IMR-90 (cell line): ENCODE results near the gene ZBED1. TPM values are rescaled to one million over a fixed set of nuclear protein-coding genes. Genes with fewer than 3 reads are reported as not detected.

Experiments
- ATAC-seq: fragments of 200-7000 bp; cut with Tn5 transposase; 2 replicates; pipeline ENCODE4 v1.9.1; 2020; ENCODE audit warnings: low read depth, mild to moderate bottlenecking, moderate library complexity
- BruUV-seq: library from RNA; stranded (reverse); fragments of 400-500 nt; replicated peaks from 2 replicates; lab custom pipeline; 2021; lab: Mats Ljungman, UMichigan
- CTCF ChIA-PET: fragments of 300-600 bp; formaldehyde crosslinking; extraction: SDS; loops from one replicate; lab custom pipeline; 2021; ENCODE audit warnings: antibody characterized with exemption; lab: Yijun Ruan, JAX
- POLR2A ChIA-PET: fragments of 300-600 bp; sonication (Branson Sonifier 250); formaldehyde crosslinking; loops from one replicate; lab custom pipeline; 2022; ENCODE audit warnings: antibody characterized with exemption; ENCODE audit not compliant: unreplicated experiment; lab: Charles Lee
- DNase-seq: peaks from one replicate; pipeline ENCODE4 v3.0.0; 2013
- H2AFZ ChIP-seq: replicated peaks from 2 replicates; pipeline ENCODE3; 2013; ENCODE audit warnings: low read length, mild to moderate bottlenecking; ENCODE audit not compliant: poor library complexity
- H2AK5ac ChIP-seq: 2 replicates; pipeline ENCODE4 v1.6.1; 2013; ENCODE audit warnings: low read depth, low read length, inconsistent platforms
- H2AK9ac ChIP-seq: replicated peaks from 2 replicates; pipeline ENCODE3; 2013; ENCODE audit warnings: mild to moderate bottlenecking, low read depth, low read length, moderate library complexity; ENCODE audit not compliant: poor library complexity
- H2BK120ac ChIP-seq: 2 replicates; pipeline ENCODE4 v1.6.1; 2013; ENCODE audit warnings: low read depth, low read length, inconsistent platforms
- H2BK15ac ChIP-seq: 3 replicates; pipeline ENCODE4 v1.6.1; 2013; ENCODE audit warnings: low read depth, low read length, inconsistent platforms
- H2BK20ac ChIP-seq: 2 replicates; pipeline ENCODE4 v1.6.1; 2013; ENCODE audit warnings: low read depth, mild to moderate bottlenecking, inconsistent platforms, low read length, moderate library complexity
- H2BK5ac ChIP-seq: 2 replicates; pipeline ENCODE4 v1.6.1; 2013; ENCODE audit warnings: mild to moderate bottlenecking, low read depth, low read length, inconsistent platforms; ENCODE audit not compliant: poor library complexity, severe bottlenecking
- H3K14ac ChIP-seq: replicated peaks from 2 replicates; pipeline ENCODE4 v1.6.1; 2013; ENCODE audit warnings: low read depth, low read length, inconsistent platforms
- H3K18ac ChIP-seq: 2 replicates; pipeline ENCODE4 v1.6.1; 2013; ENCODE audit warnings: low read depth, low read length, control low read depth
- H3K23ac ChIP-seq: 2 replicates; pipeline ENCODE4 v1.6.1; 2013; ENCODE audit warnings: low read depth, low read length, inconsistent platforms
- H3K27ac ChIP-seq: 2 replicates; pipeline ENCODE4 v1.5.1; 2013; ENCODE audit warnings: mild to moderate bottlenecking, control low read depth, low read length; ENCODE audit not compliant: insufficient read depth
- H3K27me3 ChIP-seq: 2 replicates; pipeline ENCODE4 v1.6.1; 2013; ENCODE audit warnings: low read length; ENCODE audit not compliant: control insufficient read depth, insufficient read depth
- H3K36me3 ChIP-seq: 2 replicates; pipeline ENCODE4 v1.6.1; 2013; ENCODE audit warnings: low read length, mixed read lengths; ENCODE audit not compliant: control insufficient read depth, insufficient read depth
- H3K4ac ChIP-seq: 2 replicates; pipeline ENCODE4 v1.6.1; 2013; ENCODE audit warnings: low read depth, low read length, inconsistent platforms
- H3K4me1 ChIP-seq: 2 replicates; pipeline ENCODE4 v1.6.1; 2013; ENCODE audit warnings: low read length, mixed read lengths; ENCODE audit not compliant: control insufficient read depth, insufficient read depth
- H3K4me2 ChIP-seq: 2 replicates; pipeline ENCODE4 v1.6.1; 2013; ENCODE audit warnings: low read depth, mild to moderate bottlenecking, control low read depth, low read length, moderate library complexity
- H3K4me3 ChIP-seq: 2 replicates; pipeline ENCODE4 v1.5.1; 2013; ENCODE audit warnings: low read depth, mild to moderate bottlenecking, control low read depth, low read length, moderate library complexity; ENCODE audit not compliant: insufficient read depth
- H3K56ac ChIP-seq: 2 replicates; pipeline ENCODE4 v1.6.1; 2013; ENCODE audit warnings: low read length, inconsistent platforms; ENCODE audit not compliant: insufficient read depth; ENCODE audit errors: extremely low read depth
- H3K79me1 ChIP-seq, 2 experiments: 2 replicates each; pipeline ENCODE4 v1.6.1; 2013; ENCODE audit warnings: low read length in 2 of 2, inconsistent platforms in 1 of 2, low read depth in 1 of 2
- H3K9ac ChIP-seq: 2 replicates; pipeline ENCODE4 v1.6.1; 2013; ENCODE audit warnings: low read depth, low read length, control low read depth
- H3K9me1 ChIP-seq: 2 replicates; pipeline ENCODE4 v1.6.1; 2013; ENCODE audit warnings: low read length, inconsistent platforms; ENCODE audit not compliant: insufficient read depth
- H3K9me3 ChIP-seq: 2 replicates; pipeline ENCODE4 v1.6.1; 2013; ENCODE audit warnings: low read length; ENCODE audit not compliant: control insufficient read depth, insufficient read depth
- H4K20me1 ChIP-seq: 2 replicates; pipeline ENCODE4 v1.6.1; 2013; ENCODE audit warnings: low read length, inconsistent platforms; ENCODE audit not compliant: insufficient read depth
- H4K5ac ChIP-seq: 2 replicates; pipeline ENCODE4 v1.6.1; 2013; ENCODE audit warnings: mild to moderate bottlenecking, low read depth, low read length, control low read depth
- H4K8ac ChIP-seq, 2 experiments: 2 replicates each; pipeline ENCODE4 v1.6.1; 2013; ENCODE audit warnings: low read depth in 2 of 2, low read length in 2 of 2, control low read depth in 1 of 2, inconsistent platforms in 1 of 2
- H4K91ac ChIP-seq: 2 replicates; pipeline ENCODE4 v1.6.1; 2013; ENCODE audit warnings: low read depth, low read length, inconsistent platforms; ENCODE audit not compliant: insufficient read depth
- CEBPB ChIP-seq: IDR thresholded peaks from 2 replicates; pipeline ENCODE4 v1.6.1; 2012; ENCODE audit warnings: low read depth, low read length, improper control_type of control experiment
- MAZ ChIP-seq: IDR thresholded peaks from 2 replicates; pipeline ENCODE4 v1.6.1; 2012; ENCODE audit warnings: low read depth, mild to moderate bottlenecking, low read length, improper control_type of control experiment, moderate library complexity, borderline replicate concordance
- WGBS, 2 experiments: methylation state at CpG; one replicate each; pipeline versions ENCODE4 v1.1.5 to v1.1.7; 2013; ENCODE audit warnings: missing lambda C conversion rate in 2 of 2; ENCODE audit not compliant: insufficient read length in 1 of 2; ENCODE audit errors: extremely low coverage in 2 of 2; 5-methylcytosine and 5-hydroxymethylcytosine counted together
- dilution Hi-C: fragments of 300-500 bp; cut with HindIII; formaldehyde crosslinking; loops from one replicate; pipeline ENCODE4 v1.14.3; 2018; ENCODE audit warnings: low sequenced_read_pairs; ENCODE audit not compliant: unreplicated experiment
- in situ Hi-C: fragments of 300-500 bp; cut with MboI; formaldehyde crosslinking; loops from 3 replicates; pipeline ENCODE4 v1.14.3; 2019; ENCODE audit warnings: low sequenced_read_pairs, inconsistent platforms, mixed read lengths
- intact Hi-C: fragments of 100-400 bp; cut with micrococcal nuclease; formaldehyde crosslinking; loops from 2 replicates; pipeline ENCODE4 v1.10.0; 2022
- polyA plus RNA-seq, 3 experiments: library from polyadenylated mRNA; depleted of rRNA; stranded (reverse); fragments of >200 nt; gene quantifications; 2 replicates each; pipeline ENCODE4 v1.2.3, GENCODE V29; 2012; ENCODE audit warnings: low replicate concordance in 1 of 3
- total RNA-seq: library from RNA; depleted of rRNA; stranded (reverse); fragments of >200 nt; gene quantifications from 2 replicates; pipeline ENCODE4 v1.2.3, GENCODE V29; 2012

ZBED1 gene
- total and polyA plus RNA-seq, 2 of the 4 experiments (the other 2 are of a cell fraction): 13.1 to 21.5 TPM

DNA sequence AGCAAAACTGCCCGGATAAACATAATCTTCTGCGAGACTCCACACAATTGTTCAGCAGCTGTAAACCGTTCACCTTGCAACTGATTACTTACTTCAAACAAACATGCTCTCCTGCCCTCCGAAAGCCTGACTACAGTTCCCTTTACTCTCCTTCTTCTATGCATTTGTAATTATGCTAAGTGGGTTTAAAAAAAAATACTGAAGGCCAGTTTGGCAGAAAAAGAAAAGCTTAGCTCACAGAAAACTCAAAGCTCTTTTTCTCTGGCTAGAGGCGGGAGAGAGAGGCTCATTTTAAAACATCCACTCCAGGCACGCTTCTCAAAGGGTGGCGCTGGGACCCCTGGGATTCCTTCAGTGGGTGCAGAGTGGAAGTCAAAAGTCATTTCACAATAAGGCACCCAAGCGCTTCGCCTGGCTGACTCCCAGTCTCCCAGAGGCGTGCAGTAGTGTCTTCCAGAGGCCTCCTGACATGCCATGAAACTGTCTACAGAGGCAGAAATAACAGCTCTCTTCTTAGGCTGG, 1.9 kb downstream of the ZBED1 start:
- Histone ChIP-seq H2BK20ac (no peak overlapping the region), H4K8ac (0 out of 4 replicates have a peak overlapping the region, but pooled peaks of 1 of the 2 experiments have one; percentile 5), H3K27ac (peak overlapping the region; percentile 50), H3K18ac (no peak overlapping the region), H3K9me1 (peaks cover 3% of the 10 kb centered on the region; the same call in 1 of the 2 replicates), H2BK15ac (no peak overlapping the region), H4K20me1 (peaks cover 20% of the 10 kb centered on the region; the same call in 1 of the 2 replicates), H3K23ac (peak overlapping the region; percentile 54), H2AK5ac (no peak overlapping the region), H3K9ac (peak overlapping the region; percentile 86), H3K4me2 (peak overlapping the region; percentile 90), H3K27me3 (no peaks in the 10 kb centered on the region), H3K9me3 (no peaks in the 10 kb centered on the region), H3K4me1 (peaks cover 12% of the 10 kb centered on the region), H3K4me3 (peak overlapping the region; percentile 18), H2BK120ac (no peak overlapping the region), H4K5ac (no peak overlapping the region), H2AK9ac (peak overlapping the region; percentile 17), H3K56ac (peak overlapping the region; percentile 16; the same call in 1 of the 2 replicates), H3K36me3 (peaks cover 5% of the 10 kb centered on the region), H2AFZ (peak overlapping the region; percentile 16), H3K14ac (peak overlapping the region; percentile 46; the same call in 1 of the 2 replicates), H4K91ac (no peak overlapping the region), H3K4ac (0 out of 2 replicates have a peak overlapping the region, but pooled peaks have one; percentile 21), H3K79me1 (peaks cover 5 to 31% of the 10 kb centered on the region in 2 experiments; a peak in 2 of 4 replicates), H2BK5ac (peak overlapping the region; percentile 11)
- no CpG with 5 or more reads among the region's 10 CpGs for WGBS, 2 experiments
- CTCF ChIA-PET: no interaction called here
- peak; percentile 6; the same call in 1 of the 2 replicates for TF ChIP-seq CEBPB
- TF ChIP-seq MAZ: no peak
- peak; percentile 18 for DNase-seq
- intact Hi-C loops: loop anchor here (2.0 to 10.0 kb wide), 3 partner anchors 14 to 844 kb away; no protein-coding TSS in a partner anchor
- dilution Hi-C loops: no loop called here
- ATAC-seq: no peak
- in situ Hi-C loops: no loop called here
- POLR2A ChIA-PET: no interaction called here
- no TSS peak for BruUV-seq
